GM18861 (cell line): ENCODE data around the gene NEURL2.
"Not testable (repeated sequence)": the region's sequence is repeated elsewhere in the genome, so short reads cannot be mapped to it uniquely, and the experiment has no call there.

Experiments used
- ATAC-seq: cut with Tn5 transposase; IDR thresholded peaks from one replicate; pipeline ENCODE4 v1.9.1; 2021; ENCODE audit not compliant: unreplicated experiment

The NEURL2 gene

GRCh38 chr20:45901332-45901731, 10.3 kb upstream of the NEURL2 start:
- not testable (repeated sequence) for ATAC-seq

DNA sequence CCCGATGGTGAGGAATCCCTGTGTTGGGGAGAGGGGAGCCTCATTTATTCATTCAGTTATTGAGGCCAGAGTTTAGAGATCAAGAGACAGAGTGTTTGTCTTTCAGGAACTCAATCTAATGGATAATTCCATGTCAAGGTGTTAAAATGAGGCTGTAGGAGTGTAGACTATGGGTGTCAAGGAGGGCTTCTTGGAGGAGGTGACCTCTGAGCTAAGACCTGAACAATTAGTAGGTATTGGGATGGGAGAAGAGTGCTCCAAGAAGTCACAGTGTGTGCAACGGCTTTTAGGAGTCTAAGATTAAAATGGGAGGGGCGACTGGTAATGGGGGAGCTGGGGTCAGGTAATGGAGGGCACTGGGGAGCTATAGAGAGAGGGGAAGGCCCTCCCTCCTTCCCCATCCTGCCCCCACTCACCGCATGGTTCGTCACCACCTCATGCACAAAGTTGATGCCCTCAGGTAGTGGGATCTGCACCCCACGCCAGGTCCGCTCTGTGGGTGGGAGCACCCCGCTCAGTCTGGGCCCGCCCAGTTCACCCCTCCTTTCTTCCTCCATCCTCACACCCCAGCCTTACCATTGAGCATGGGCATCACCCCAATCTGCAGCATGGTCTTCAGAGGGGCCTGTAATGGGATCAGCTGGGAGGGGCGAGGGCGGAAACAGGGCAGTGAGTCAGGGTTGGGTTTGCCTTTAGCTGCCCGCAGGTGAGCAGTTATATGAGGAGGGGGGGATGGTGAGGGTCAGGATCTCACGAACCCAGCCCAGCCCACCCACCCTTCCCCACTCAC, 8.2 kb upstream of the NEURL2 start:
- ATAC-seq = no peak

DNA sequence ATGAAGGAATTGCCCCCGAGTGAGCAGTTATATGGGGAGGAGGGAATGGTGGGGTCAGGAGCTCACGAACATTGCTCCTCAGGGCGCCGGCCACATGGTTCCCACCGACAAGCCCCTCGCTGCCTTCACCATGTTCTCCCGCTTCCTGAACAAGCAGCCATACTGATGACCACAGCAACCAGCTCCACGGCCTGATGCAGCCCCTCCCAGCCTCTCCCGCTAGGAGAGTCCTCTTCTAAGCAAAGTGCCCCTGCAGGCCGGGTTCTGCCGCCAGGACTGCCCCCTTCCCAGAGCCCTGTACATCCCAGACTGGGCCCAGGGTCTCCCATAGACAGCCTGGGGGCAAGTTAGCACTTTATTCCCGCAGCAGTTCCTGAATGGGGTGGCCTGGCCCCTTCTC, 7.3 kb upstream of the NEURL2 start:
- no peak for ATAC-seq

- no peak for ATAC-seq
Observed at GRCh38 chr20:45897692-45898091, 6.7 kb upstream of the NEURL2 start.

GRCh38 chr20:45897289-45897688, 6.3 kb upstream of the NEURL2 start:
- no peak for ATAC-seq

DNA sequence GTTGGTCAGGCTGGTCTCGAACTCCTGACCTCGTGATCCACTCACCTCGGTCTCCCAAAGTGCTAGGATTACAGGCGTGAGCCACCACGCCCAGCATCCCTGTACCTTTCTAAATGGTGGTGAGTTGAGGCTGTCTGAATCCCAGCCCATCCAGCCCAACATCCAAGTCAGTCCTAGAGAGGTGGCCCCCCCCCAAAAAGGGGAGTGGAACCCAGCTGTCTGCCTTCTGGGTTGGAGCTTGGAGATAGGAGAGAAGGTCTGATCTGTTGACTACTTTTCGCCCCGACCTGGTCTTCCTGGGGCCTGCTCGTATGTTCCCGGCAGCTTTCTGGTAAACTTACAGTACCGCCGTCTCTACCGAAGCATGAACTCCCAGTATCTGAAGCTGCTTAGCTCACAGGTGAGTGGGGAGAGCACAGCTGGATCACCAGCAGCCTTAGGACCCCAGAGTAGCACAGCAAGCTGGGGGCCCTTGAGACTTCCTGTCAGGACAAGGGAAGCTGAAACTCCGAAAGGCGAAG, 5.7 kb upstream of the NEURL2 start:
- no peak for ATAC-seq

DNA sequence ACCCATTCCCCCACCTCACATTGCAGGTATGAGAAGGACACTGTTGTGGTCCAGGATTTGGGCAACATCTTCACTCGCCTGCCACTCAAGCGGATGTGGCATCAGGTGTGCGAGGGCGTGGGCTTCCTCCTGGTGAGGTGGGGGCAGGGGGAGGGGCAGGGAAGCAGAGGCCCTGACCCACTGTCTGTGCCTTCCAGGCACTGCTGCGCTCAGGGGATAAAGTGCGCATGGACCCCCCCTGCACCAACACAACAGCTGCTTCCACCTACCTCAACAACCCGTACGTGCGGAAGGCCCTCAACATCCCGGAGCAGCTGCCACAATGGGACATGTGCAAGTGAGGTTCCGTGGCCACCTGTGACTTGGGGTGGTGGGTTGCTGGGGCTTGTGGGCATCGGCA, 3.8 kb upstream of the NEURL2 start:
- ATAC-seq = no peak

DNA sequence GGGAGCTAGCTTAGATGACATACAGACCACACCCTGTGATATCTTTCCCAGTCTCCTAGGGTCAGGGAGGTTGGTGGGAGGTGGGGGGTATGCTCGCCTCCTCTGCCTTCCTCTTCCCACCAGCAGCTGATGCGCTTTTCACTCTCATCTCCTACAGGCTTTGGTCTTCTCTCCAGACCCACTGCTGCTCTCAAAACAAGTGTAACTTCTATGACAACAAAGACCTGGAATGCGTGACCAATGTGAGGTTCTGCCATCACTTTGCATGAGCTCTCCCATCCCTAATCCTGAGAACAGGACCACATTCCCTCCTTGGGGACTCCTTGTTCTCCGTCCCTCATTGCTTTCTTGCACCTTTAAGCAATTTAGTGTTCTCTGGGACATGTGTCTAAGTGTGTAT, 2.8 kb upstream of the NEURL2 start:
- no peak for ATAC-seq

- ATAC-seq = no peak
Observed at GRCh38 chr20:45892828-45893500, 2.0 kb upstream of the NEURL2 start.

DNA sequence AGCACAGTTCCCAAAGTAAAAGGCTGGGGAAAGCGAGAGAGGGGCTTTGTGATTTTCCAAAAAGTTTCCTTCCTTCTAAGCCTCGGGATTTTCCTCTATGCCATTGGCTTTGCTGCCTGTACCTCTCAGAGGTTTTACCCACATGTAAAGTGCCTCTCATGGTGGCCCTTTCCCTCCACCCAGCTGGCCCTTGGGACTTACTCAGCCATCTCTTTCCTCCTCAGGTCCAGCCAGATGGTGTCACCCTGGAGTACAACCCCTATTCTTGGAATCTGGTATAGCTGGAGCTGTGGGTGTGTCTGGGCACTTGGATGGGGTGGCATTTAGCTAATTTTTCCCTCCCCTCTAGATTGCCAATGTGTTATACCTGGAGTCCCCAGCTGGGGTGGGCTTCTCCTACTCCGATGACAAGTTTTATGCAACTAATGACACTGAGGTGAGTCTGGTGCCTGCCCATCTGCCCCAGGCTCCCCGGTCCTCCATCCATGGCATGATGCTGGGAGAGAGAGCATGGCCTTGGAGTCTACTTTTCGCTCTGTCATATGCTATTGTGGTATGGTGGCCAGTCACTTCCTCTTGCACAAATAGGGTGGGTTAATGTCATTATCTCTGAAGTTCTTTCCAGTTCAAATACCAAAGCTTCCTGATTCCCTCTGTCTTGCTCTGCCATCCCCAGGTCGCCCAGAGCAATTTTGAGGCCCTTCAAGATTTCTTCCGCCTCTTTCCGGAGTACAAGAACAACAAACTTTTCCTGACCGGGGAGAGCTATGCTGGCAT, 1.2 kb upstream of the NEURL2 start:
- no peak for ATAC-seq

DNA sequence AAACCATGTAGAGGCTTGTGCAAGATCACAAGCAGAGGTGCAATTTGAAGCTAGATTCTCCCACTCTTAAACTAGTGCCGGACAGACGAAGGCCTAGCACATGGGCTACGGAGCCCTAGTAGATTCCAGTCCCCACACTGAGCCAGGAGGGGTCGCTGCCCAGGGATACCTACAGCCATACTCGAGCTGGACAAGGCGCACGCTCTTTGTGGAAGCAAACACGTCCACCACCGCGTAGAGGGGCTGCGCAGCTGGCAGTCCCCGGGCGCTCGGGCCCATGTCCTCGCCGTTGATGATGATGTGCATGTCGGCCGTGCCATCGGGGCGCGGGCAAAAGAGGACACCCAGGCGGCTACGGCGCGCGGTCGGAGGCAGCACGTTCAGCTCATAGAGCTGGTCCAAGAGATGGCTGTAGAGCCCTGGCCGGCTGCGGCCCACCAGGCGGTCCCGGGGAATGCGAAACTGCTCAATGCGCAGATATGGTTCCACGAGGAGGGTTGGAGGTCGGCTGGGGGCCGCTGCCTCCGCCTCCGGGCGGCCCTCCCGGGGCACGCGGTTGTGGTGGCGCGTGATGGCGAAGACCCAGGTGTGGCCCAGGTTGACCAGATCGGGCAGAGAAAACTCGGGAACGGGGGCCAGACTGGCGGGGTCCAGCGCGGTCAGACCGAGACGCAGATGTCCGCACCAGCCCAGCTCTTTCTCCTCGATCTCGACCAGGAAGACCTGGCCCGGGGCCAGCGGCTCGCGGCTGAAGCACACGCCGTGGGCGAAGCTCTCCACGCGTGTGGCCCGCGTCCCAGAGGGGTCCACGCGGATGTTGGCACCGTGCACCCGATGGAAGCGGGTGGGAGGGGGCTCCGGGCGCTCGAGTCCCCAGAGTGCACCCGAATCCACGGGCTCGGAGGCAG, 677 bp downstream of the NEURL2 start:
- ATAC-seq = no peak

- ATAC-seq = no peak
Observed at GRCh38 chr20:45888681-45889080, 2.3 kb downstream of the NEURL2 start.

- ATAC-seq = no peak
Observed at GRCh38 chr20:45887346-45887715, 3.7 kb downstream of the NEURL2 start, which contains the start of gene SPATA25. Gene SPATA25 (minus strand): TSS chr20:45887622. CDS start chr20:45887590, 32 bp downstream.

GRCh38 chr20:45886590-45887345, 4.2 kb downstream of the NEURL2 start:
- no peak for ATAC-seq

DNA sequence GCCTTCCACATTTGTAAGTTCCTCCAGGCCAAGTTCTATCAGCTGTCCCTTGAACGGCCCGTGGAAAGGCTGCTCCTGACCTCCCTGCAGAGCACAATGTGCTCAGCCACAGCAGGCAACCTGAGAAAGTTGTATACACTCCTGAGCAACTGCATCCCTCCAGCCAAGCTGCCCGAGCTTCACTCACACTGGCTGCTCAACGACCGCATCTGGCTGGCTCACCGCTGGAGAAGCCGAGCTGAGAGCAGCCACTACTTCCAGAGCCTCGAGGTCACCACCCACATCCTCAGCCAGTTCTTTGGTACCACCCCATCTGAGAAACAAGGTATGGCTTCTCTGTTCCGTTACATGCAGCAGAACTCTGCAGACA, 7.9 kb downstream of the NEURL2 start:
- ATAC-seq = no peak

DNA sequence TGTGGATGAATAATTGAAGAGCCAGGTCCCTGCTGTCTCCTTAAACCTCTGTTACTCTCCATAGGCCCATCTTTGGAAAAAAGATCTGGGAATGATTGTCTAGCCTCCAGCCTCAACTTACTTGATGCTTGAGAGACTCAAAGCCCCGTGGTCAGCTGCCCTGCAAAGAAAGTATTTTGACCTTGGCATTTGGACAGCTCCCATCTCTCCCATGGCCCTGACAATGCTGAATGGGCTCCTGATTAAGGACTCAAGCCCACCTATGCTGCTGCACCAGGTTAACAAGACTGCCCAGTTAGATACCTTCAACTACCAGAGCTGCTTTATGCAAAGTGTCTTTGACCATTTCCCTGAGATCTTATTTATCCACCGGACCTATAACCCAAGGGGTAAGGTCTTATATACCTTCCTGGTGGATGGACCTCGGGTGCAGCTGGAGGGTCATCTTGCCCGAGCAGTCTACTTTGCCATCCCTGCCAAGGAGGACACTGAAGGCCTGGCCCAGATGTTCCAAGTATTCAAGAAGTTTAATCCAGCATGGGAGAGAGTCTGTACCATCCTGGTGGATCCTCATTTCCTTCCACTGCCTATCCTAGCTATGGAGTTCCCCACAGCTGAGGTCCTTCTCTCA, 8.4 kb downstream of the NEURL2 start:
- no peak for ATAC-seq

GRCh38 chr20:45880988-45881788, 9.8 kb downstream of the NEURL2 start, which contains the start of gene ZSWIM1:
Gene ZSWIM1 (plus strand): TSS chr20:45881227. CDS start chr20:45882593, 1,366 bp downstream.
- ATAC-seq = peak; percentile 95

- no peak for ATAC-seq
Observed at GRCh38 chr20:45878076-45878761, 12.8 kb downstream of the NEURL2 start.
